HG03571 (cell line): Measurements from ENCODE around the gene MEIOB.
"Not testable (repeated sequence)": the region's sequence is repeated elsewhere in the genome, so short reads cannot be mapped to it uniquely, and the experiment has no call there.

Experiments
- ATAC-seq: cut with Tn5 transposase; IDR thresholded peaks from one replicate; pipeline ENCODE4 v1.9.1; 2021; ENCODE audit not compliant: unreplicated experiment

The MEIOB gene

GRCh38 chr16:1816396-1817275 is 55.3 kb downstream of the MEIOB start:
- ATAC-seq: no peak

- no peak for ATAC-seq
Observed at GRCh38 chr16:1815461-1815860, 56.5 kb downstream of the MEIOB start.

- no peak for ATAC-seq
Observed at GRCh38 chr16:1812732-1813163, 59.2 kb downstream of the MEIOB start.

- ATAC-seq: no peak
Observed at GRCh38 chr16:1810536-1810935, 61.4 kb downstream of the MEIOB start.

GRCh38 chr16:1810106-1810505 is 61.9 kb downstream of the MEIOB start:
- no peak for ATAC-seq

- no peak for ATAC-seq
Observed at GRCh38 chr16:1809281-1809801, 62.6 kb downstream of the MEIOB start.

- ATAC-seq: no peak
Observed at GRCh38 chr16:1808691-1809090, 63.3 kb downstream of the MEIOB start.

GRCh38 chr16:1807626-1808025 is 64.3 kb downstream of the MEIOB start:
- ATAC-seq: no peak

GRCh38 chr16:1800701-1801100 is 71.3 kb downstream of the MEIOB start:
- no peak for ATAC-seq

- ATAC-seq: not testable (repeated sequence)
Observed at GRCh38 chr16:1799263-1799662, 72.7 kb downstream of the MEIOB start.

- ATAC-seq: no peak
Observed at GRCh38 chr16:1794908-1795666, 76.9 kb downstream of the MEIOB start.

- no peak for ATAC-seq
Observed at GRCh38 chr16:1794221-1794871, 77.6 kb downstream of the MEIOB start.

- ATAC-seq: no peak
Observed at GRCh38 chr16:1793578-1794220, 78.3 kb downstream of the MEIOB start, which contains the start of gene IGFALS. Gene IGFALS (minus strand): TSS chr16:1793705. CDS start chr16:1793652, 53 bp downstream.

- no peak for ATAC-seq
Observed at GRCh38 chr16:1792836-1793577, 79.0 kb downstream of the MEIOB start.

GRCh38 chr16:1791943-1792812 is 79.8 kb downstream of the MEIOB start:
- ATAC-seq: no peak

- no peak for ATAC-seq
Observed at GRCh38 chr16:1791256-1791942, 80.6 kb downstream of the MEIOB start.

GRCh38 chr16:1790611-1791255 is 81.2 kb downstream of the MEIOB start:
- ATAC-seq: no peak

- no peak for ATAC-seq
Observed at GRCh38 chr16:1790261-1790610, 81.7 kb downstream of the MEIOB start.
